NCI-H82 (cell line): ENCODE measurements around the gene CRYBA2.

Source experiments
- DNase-seq: peaks from one replicate; lab custom pipeline; 2025; lab: John Stamatoyannopoulos, UW

CRYBA2 gene

DNA sequence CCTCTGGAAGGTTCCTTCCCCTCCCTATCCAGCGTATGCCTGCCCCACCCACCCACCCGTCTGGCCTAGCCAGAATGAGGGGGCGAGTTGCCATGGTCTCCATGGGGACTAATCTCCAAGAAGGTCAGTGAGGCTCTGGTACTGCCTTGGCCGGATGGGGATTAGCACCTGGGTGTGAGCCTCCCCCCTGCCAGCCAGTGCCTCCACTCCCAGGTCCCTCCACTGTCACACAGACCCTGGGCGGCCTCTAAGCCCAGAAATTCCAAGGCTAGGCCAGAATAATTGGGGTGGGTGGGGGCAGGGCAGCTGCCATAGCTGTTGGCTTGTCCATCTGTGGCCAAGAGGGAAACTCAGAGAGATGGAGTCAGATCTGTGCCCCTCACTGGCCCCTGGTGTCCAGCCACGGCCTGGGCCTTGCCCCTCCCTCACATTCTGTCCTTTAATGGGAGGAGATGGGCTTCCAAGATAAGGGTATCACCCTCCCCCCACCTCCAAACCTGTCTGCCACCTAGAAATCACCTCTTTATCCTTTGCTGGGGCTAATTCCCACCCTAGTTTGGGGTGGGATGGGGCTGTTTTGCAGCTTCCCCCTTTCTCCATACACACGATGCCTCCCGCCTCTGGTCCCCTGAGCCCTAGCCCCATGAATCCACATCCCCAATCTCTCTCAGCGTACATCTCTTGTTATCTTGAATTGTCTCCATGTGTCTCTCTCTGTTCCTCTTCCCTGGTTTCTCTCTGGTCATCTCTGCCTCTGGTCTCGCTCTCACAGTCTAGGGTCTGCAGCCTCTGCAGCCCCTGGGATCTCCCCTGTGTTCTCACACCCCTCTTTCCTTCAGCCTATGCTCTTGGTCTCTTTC lies 6.0 kb upstream of the CRYBA2 start:
- peak; percentile 91 for DNase-seq

- no peak for DNase-seq
Observed at GRCh38 chr2:218998414-218999002, 5.3 kb upstream of the CRYBA2 start.

DNA sequence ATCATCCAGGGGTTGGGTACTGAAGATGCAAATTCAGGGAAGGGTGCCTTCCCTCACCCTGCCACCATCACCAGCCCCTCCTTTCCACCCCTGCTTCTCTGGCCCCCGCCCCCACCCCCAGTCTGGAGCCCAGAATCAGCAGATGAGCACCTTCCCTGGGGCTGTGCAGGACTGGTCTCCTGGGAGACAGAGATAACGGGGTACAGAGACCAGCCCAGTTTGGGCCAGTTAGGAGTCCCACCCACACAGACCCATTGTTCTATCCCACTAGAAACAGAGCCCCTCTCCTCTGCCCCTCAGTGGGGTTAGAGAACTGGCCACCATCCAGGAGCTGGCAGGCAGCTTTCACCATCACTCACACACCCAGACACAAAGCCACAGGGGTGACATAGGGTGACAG lies 4.5 kb upstream of the CRYBA2 start:
- DNase-seq, result peak; percentile 33

GRCh38 chr2:218996937-218997336 lies 3.7 kb upstream of the CRYBA2 start:
- peak; percentile 86 for DNase-seq

- peak; percentile 93 for DNase-seq
Observed at GRCh38 chr2:218995972-218996711, 2.9 kb upstream of the CRYBA2 start.

DNA sequence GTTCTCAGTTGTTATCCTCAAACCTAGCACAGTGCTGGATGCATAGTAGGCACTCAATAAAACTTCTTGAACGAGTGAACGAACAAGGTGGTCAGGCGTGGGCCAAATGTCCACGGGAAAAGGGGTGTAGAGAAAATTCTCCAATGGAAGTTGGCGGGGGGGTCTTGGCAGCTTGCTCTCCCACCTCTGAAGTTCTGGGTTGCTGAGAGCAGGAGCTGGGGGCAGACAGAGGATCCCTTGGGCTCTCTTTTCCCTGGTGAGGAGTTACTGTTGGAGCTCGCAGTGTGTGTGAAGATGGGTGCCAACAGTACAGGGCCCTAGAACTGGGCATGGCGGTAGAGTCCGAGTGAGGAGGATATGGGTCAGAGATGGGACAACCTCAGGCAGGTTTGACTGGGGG lies 2.3 kb upstream of the CRYBA2 start:
- no peak for DNase-seq

DNA sequence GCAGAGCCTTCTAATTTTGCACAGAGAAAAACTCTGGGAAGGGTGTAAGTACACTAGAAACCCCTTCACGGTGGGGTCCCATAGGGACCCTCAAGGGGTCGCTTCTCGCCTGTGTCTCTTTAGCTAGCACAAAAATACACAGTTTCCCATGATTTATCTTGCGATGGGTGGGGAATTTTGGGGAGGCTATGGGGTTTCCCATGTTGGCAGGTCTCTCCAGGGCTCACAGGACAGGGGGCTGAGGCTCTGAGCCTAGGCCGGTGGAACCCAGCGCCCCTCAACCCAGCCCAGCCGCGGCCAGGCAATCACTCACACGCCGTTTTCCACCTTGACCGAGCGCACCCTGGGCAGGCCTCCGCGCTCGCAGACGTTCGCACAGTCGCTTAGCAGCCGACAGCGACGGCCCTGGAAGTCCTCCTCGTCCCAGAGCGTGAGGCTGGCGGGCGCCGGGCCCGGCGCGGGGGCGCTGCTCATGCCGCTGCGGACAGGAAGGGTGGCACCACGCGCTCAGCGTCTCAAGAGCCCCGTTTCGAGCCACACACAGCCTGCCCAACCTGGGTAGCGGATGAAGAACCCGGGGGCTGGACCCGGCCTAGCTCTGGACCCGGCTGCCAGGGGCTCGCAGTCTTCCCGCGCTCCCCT lies 398 bp downstream of the CRYBA2 start:
- no peak for DNase-seq

DNA sequence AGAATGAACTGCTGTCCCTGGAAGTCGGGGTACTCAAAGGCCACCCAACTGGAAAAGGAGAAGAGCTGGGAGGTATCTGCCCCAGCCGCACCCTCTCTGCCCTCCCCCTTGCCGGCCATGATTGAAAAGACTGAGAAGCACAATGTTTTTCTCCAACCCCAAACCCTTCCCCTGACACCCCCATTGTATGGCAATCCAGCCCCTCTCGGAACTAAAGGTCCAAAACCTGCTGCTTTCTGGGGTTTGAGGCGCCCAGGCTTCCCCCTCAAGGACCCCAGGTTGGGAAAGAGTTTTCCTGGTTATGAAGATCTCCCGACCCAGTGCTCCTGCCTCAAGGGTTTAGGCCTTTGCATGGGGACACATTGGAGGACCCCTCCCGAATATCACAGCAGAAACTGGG lies 1.0 kb downstream of the CRYBA2 start:
- no peak for DNase-seq

GRCh38 chr2:218991674-218992168 lies 1.5 kb downstream of the CRYBA2 start:
- DNase-seq, result no peak

GRCh38 chr2:218990612-218991011 lies 2.6 kb downstream of the CRYBA2 start:
- DNase-seq, result no peak

GRCh38 chr2:218990052-218990451 lies 3.2 kb downstream of the CRYBA2 start:
- no peak for DNase-seq

DNA sequence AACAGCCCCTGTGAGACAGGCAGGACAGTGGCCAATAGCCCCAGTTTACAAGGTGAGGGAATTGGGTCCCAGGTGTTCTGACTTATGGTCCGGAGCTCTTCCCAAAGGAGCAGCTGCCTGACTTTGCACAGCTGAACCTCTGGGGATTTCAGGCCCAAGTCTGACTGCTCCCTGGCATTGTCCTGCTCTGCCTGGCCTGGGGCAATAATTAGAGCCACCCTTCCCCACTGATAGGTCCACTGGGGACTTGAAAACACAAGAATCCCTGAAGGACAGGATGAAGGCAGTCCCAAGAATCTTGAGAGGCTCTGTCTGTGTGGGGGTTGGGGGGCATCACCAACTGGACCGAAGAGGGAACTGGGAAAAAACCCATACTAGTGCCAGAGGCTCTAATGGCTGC lies 4.6 kb downstream of the CRYBA2 start:
- no peak for DNase-seq

GRCh38 chr2:218988164-218988563 lies 5.1 kb downstream of the CRYBA2 start:
- no peak for DNase-seq

- DNase-seq, result no peak
Observed at GRCh38 chr2:218986148-218986761, 7.0 kb downstream of the CRYBA2 start.

DNA sequence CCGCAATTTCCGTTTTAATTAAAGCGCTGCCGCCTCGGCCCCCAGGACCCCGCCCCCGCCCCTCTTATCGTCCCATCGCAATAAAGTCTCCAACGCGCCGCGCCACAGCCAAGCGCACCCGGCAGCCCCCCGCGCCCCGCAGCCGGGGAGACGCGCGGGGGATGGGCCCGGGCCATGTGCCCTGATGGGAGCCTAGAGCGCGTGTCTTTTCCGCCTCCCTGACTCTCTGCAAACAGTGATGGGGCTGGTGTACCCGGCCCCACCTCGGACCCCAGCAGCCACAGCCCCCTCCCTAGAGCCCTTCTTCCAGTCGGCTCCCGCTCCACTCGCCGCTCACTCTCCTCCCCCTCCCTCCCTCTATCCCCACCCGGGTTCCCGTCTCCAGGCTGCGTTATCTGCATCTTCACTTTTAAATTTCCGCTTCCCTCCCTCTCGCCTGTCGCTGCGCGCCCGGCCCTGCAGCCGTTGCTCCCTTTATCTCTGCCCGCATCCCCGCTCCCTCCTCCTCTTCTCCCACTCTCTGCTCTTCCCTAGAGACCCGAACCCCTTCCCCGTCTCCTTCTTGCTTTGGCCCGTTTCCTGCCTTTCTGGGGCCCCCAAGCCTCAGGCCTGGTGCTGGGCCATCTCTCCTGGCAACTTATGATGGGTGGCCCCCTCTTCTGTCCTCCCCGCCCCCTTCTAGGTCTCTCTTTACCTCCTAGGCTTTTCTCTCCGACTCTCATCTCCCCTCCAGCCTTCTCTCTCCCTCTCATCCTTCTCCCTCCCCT lies 7.7 kb downstream of the CRYBA2 start:
- no peak for DNase-seq

DNA sequence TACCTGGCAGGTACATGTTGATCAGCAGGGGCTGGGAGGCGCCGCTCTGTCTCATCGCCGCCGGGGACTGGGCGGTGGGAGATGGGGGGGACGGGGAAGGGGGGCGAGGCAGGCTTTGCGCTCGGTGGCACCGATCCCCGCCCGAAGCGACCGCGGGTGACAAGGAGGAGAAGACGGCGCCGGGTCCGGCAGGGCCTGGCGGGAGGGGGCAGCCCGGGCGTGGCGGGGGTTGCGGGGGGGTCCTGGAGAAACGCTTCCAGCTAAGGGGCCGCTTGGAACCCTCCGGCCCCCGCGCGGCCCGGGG lies 8.2 kb downstream of the CRYBA2 start, which contains the start of gene FEV:
FEV (minus strand) TSS at position 164 of the 304 bp plus-strand sequence; CDS start at position 55, 109 bp downstream.
- DNase-seq, result no peak

- DNase-seq, result peak; percentile 81
Observed at GRCh38 chr2:218984239-218985020, 8.8 kb downstream of the CRYBA2 start.

- DNase-seq, result no peak
Observed at GRCh38 chr2:218983934-218984238, 9.3 kb downstream of the CRYBA2 start.

DNA sequence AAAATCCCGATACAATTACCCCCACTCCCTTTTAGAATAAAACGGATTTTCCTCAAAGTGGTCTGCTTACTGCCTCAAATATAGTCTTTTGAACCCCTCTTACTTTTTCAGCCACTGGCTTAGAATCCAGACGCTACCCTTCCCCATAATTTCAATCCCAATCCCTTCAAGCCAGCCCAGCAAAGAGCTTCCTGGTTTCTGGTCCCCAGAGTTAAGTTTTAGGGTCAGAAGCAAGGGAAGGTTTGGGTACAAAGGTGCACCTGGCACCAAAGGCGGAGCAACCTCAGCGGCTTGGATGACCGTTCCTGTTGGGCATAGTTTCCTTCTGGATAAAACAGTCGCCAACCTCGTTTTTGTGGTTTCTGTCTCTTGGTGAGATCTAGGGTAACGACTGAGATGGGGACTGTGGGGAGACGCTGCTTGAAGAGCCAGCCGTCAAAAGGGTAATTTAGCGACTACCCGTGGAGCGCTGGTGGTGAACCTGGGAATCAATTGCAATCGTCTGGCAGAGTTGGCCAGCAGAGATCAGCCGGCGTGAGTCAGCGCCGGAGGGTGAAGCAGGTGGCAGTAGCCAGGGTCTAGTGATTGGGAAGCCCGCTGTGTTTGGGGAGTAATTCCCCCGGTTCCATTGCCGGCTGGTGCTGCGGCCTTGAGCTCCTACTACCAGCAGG lies 9.8 kb downstream of the CRYBA2 start:
- DNase-seq, result no peak
